ENCODE data around the gene TYW1. TPM values are rescaled to one million over a fixed set of nuclear protein-coding genes. Genes with fewer than 3 reads are reported as not detected.
"Not testable (repeated sequence)": the region's sequence is repeated elsewhere in the genome, so short reads cannot be mapped to it uniquely, and the experiment has no call there.

The TYW1 gene
- total and polyA plus RNA-seq, 2 of the 8 experiments (the other 6 are each of a cell fraction or from before 2014, with no cell fraction given) = 8.8 to 16.2 TPM

DNA sequence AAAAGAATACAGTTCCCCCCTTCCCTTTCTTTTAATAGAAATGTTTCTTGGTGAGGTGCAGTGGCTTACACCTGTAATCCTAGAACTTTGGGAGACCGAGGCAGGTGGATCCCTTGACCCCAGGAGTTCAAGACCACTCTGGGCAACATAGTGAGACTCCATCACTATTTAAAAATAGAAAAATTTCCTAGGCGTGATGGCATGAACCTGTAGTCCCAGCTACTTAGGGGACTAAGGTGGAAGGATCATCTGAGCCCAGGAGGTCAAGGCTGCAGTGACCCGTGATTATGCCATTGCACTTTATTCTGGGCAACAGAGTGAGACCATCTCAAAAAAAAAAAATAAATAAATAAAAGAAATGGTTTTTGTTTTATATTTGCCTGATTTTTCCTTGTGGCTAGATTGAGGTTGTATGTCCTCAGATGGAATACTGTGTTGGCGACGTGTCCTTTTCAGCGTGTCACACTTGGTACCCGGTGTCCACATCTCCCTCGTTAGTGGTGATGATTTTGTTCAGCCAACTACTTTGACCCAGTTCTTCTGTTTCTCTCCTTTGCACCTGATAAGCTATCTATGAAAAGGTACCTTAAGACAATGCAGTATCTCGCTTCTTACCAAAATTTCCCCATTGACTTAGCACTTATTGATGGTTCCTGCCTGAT is 202.4 kb downstream of the TYW1 start:
- H4K20me1 ChIP-seq (replicated peaks in 1 of 2; ENCODE audit: control insufficient read depth in 1 of 2, insufficient read depth in 2 of 2, low read length in 2 of 2); CTCF ChIA-PET (ENCODE audit: partially characterized antibody); H3K4ac ChIP-seq (replicated peaks; ENCODE audit: insufficient read length, low read depth, low read length); H3K36me3 ChIP-seq (ENCODE audit: control insufficient read depth in 2 of 4, insufficient read depth in 4 of 4, low read length in 3 of 4); H2BK5ac ChIP-seq (ENCODE audit: low read depth, low read length); H3K23ac ChIP-seq (ENCODE audit: insufficient read length); H3K9ac ChIP-seq (replicated peaks in 1 of 4; ENCODE audit: extremely low read depth in 1 of 4, low read depth in 3 of 4, low read length in 3 of 4); H3K23me2 ChIP-seq (ENCODE audit: low read depth, low read length); POLR2A ChIA-PET (ENCODE audit: partially characterized antibody); H3K27ac ChIP-seq (ENCODE audit: low read depth, low read length); H3K18ac ChIP-seq (ENCODE audit: extremely low read depth, low read length); H3K4me3 ChIP-seq (ENCODE audit: extremely low read depth in 1 of 4, insufficient read depth in 2 of 4, low read depth in 3 of 4, low read length in 4 of 4); H4K8ac ChIP-seq (ENCODE audit: extremely low read depth, insufficient read depth, low read length); H3K4me2 ChIP-seq (ENCODE audit: insufficient read depth in 1 of 2, low read depth in 2 of 2, low read length in 2 of 2); H3K27me3 ChIP-seq (replicated peaks in 1 of 4; ENCODE audit: control insufficient read depth in 3 of 4, extremely low read depth in 1 of 4, insufficient read depth in 3 of 4, low read length in 3 of 4); FAIRE-seq; H2AFZ ChIP-seq (ENCODE audit: low read length); H2BK20ac ChIP-seq (ENCODE audit: low read length); H4K5ac ChIP-seq (ENCODE audit: insufficient read length, low read depth, low read length); H3K79me2 ChIP-seq (ENCODE audit: control insufficient read depth in 1 of 2, insufficient read depth in 2 of 2, low read length in 2 of 2); H2BK12ac ChIP-seq (ENCODE audit: low read depth, low read length); H3K56ac ChIP-seq (replicated peaks; ENCODE audit: insufficient read length, low read depth, low read length); DNase-seq (ENCODE audit: low read depth in 1 of 2, low spot score in 2 of 2); H3K4me1 ChIP-seq (replicated peaks in 1 of 4; ENCODE audit: control insufficient read depth in 3 of 4, insufficient read depth in 4 of 4, low read length in 3 of 4); H2BK120ac ChIP-seq (replicated peaks; ENCODE audit: low read depth, low read length); H3K79me1 ChIP-seq (ENCODE audit: low read depth, low read length); H2BK15ac ChIP-seq (ENCODE audit: low read length); H3K14ac ChIP-seq (ENCODE audit: insufficient read length); H2AK5ac ChIP-seq (ENCODE audit: low read depth, low read length); H4K91ac ChIP-seq (replicated peaks; ENCODE audit: insufficient read length, low read length); H3K9me3 ChIP-seq (ENCODE audit: insufficient read depth in 2 of 2, low read depth in 1 of 2, low read length in 1 of 2): not testable (repeated sequence)
- whole genome bisulfite sequencing, 2 experiments (ENCODE audit: extremely low coverage in 1 of 2, insufficient coverage in 1 of 2, insufficient read length in 1 of 2, insufficient replicate concordance in 2 of 2, low coverage in 1 of 2, low lambda C conversion rate in 2 of 2, missing lambda C conversion rate in 1 of 2) = 97% methylated on average over 9 of the region's 9 CpGs; no CpG with 5 or more reads in 1 of the 2 experiments

DNA sequence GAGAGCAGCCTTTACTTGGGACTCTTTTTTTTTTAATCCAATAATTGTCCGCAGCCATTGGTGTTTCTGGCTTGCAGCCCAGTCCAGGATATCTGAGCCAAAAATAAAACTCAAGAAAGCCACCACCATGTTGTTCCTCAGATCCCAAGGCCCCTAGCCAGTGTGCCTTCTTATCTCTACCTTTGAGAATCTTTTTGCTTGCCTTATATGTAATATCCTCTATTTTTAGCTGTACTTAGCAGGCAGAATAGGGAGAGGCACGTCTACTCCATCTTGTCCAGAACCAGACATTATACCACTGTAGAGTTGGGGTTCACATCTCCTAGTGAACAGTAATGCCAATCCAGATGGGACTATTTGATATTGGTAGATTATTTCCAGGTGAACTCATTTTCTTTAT is 209.1 kb downstream of the TYW1 start:
- H3K56ac ChIP-seq (replicated peaks; ENCODE audit: insufficient read length, low read depth, low read length); H3K9ac ChIP-seq (replicated peaks in 1 of 4; ENCODE audit: extremely low read depth in 1 of 4, low read depth in 3 of 4, low read length in 3 of 4); H3K18ac ChIP-seq (ENCODE audit: extremely low read depth, low read length); H4K5ac ChIP-seq (ENCODE audit: insufficient read length, low read depth, low read length); POLR2A ChIA-PET (ENCODE audit: partially characterized antibody); H2BK15ac ChIP-seq (ENCODE audit: low read length); H3K9me3 ChIP-seq (ENCODE audit: insufficient read depth in 2 of 2, low read depth in 1 of 2, low read length in 1 of 2); H3K4me3 ChIP-seq (ENCODE audit: extremely low read depth in 1 of 4, insufficient read depth in 2 of 4, low read depth in 3 of 4, low read length in 4 of 4); H2AFZ ChIP-seq (ENCODE audit: low read length); H3K36me3 ChIP-seq (ENCODE audit: control insufficient read depth in 2 of 4, insufficient read depth in 4 of 4, low read length in 3 of 4); H3K79me2 ChIP-seq (ENCODE audit: control insufficient read depth in 1 of 2, insufficient read depth in 2 of 2, low read length in 2 of 2); H3K4ac ChIP-seq (replicated peaks; ENCODE audit: insufficient read length, low read depth, low read length); H4K20me1 ChIP-seq (replicated peaks in 1 of 2; ENCODE audit: control insufficient read depth in 1 of 2, insufficient read depth in 2 of 2, low read length in 2 of 2); H2BK120ac ChIP-seq (replicated peaks; ENCODE audit: low read depth, low read length); H2BK12ac ChIP-seq (ENCODE audit: low read depth, low read length); H2AK5ac ChIP-seq (ENCODE audit: low read depth, low read length); H3K4me2 ChIP-seq (ENCODE audit: insufficient read depth in 1 of 2, low read depth in 2 of 2, low read length in 2 of 2); FAIRE-seq; H4K91ac ChIP-seq (replicated peaks; ENCODE audit: insufficient read length, low read length); H2BK20ac ChIP-seq (ENCODE audit: low read length); H3K79me1 ChIP-seq (ENCODE audit: low read depth, low read length); H2BK5ac ChIP-seq (ENCODE audit: low read depth, low read length); DNase-seq (ENCODE audit: low read depth in 1 of 2, low spot score in 2 of 2); H3K27ac ChIP-seq (ENCODE audit: low read depth, low read length); H3K27me3 ChIP-seq (replicated peaks in 1 of 4; ENCODE audit: control insufficient read depth in 3 of 4, extremely low read depth in 1 of 4, insufficient read depth in 3 of 4, low read length in 3 of 4); H3K23me2 ChIP-seq (ENCODE audit: low read depth, low read length); H3K4me1 ChIP-seq (replicated peaks in 1 of 4; ENCODE audit: control insufficient read depth in 3 of 4, insufficient read depth in 4 of 4, low read length in 3 of 4); H3K23ac ChIP-seq (ENCODE audit: insufficient read length); H4K8ac ChIP-seq (ENCODE audit: extremely low read depth, insufficient read depth, low read length); H3K14ac ChIP-seq (ENCODE audit: insufficient read length); CTCF ChIA-PET (ENCODE audit: partially characterized antibody): not testable (repeated sequence)
- WGBS, 2 experiments (ENCODE audit: extremely low coverage in 1 of 2, insufficient coverage in 1 of 2, insufficient read length in 1 of 2, insufficient replicate concordance in 2 of 2, low coverage in 1 of 2, low lambda C conversion rate in 2 of 2, missing lambda C conversion rate in 1 of 2) = 88% methylated on average over 2 of the region's 2 CpGs; no CpG with 5 or more reads in 1 of the 2 experiments

Measured in H1 (cell line).